Activated CD4-positive, alpha-beta T cell treated with anti-CD3 and anti-CD28 coated beads for 36 hours (primary cell): ENCODE measurements around the gene KRTAP10-4. TPM values are rescaled to one million over a fixed set of nuclear protein-coding genes. Genes with fewer than 3 reads are reported as not detected.
"Not testable (repeated sequence)": the region's sequence is repeated elsewhere in the genome, so short reads cannot be mapped to it uniquely, and the experiment has no call there.

ENCODE experiments used
- ATAC-seq: fragments of 200-7000 bp; cut with Tn5 transposase; one replicate; pipeline ENCODE4 v1.10.0; 2021; ENCODE audit warnings: mild to moderate bottlenecking, moderate library complexity
- CTCF ChIA-PET: fragments of 350-600 bp; sonication (Branson Sonifier 250); formaldehyde crosslinking; loops from one replicate; lab custom pipeline; 2021; ENCODE audit warnings: antibody characterized with exemption; lab: Charles Lee
- POLR2A ChIA-PET: fragments of 350-600 bp; sonication (Branson Sonifier 250); formaldehyde crosslinking; loops from one replicate; lab custom pipeline; 2021; ENCODE audit warnings: antibody characterized with exemption, inconsistent platforms; lab: Charles Lee
- DNase-seq: peaks from one replicate; pipeline ENCODE4 v3.0.0-alpha.2; 2020
- H3K27ac Mint-ChIP-seq: one replicate; pipeline ENCODE4 v1.8.0; 2021; ENCODE audit warnings: mixed read lengths
- H3K27me3 Mint-ChIP-seq: one replicate; pipeline ENCODE4 v1.8.0; 2021; ENCODE audit warnings: mixed read lengths
- H3K36me3 Mint-ChIP-seq: one replicate; pipeline ENCODE4 v1.8.0; 2021; ENCODE audit warnings: low read depth, mixed read lengths
- H3K4me1 Mint-ChIP-seq: one replicate; pipeline ENCODE4 v1.8.0; 2021; ENCODE audit warnings: mixed read lengths
- H3K4me3 Mint-ChIP-seq: one replicate; pipeline ENCODE4 v1.8.0; 2021; ENCODE audit warnings: mild to moderate bottlenecking, moderate library complexity, mixed read lengths
- H3K9me3 Mint-ChIP-seq: one replicate; pipeline ENCODE4 v1.8.0; 2021; ENCODE audit warnings: low read depth, mixed read lengths
- intact Hi-C, 2 experiments: fragments of 100-400 bp; cut with DNase I in 1 of 2; cut with micrococcal nuclease in 1 of 2; formaldehyde crosslinking; loops; one replicate each; pipeline versions ENCODE4 v1.14.2 to v1.15.1; 2022 to 2024; cut with DNase I, micrococcal nuclease
- total RNA-seq, 2 experiments: library from RNA; stranded (reverse); gene quantifications; one replicate each; pipeline ENCODE4 v1.2.3, GENCODE V29; 2021

KRTAP10-4 gene
- total RNA-seq, 2 experiments from 2014 or later = not detected

DNA sequence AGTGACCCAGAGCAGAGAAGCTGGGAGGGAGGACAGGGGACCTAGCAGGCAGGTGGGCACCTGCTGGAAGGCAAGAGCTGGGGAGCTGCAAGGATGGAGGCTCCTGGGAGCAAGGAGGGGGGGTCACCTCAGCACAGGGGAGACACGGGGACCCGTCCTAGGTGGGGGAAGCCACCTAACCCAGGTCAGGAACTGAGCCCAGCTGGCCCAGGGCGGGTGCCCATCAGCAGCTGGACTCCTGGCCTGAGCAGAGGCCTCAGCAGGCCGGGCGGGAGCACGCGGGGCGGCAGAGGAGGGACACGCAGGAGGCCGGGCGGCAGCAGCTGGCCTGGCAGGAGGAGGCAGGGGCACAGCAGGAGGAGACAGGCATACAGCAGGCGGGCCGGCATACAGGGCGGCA lies 34.5 kb upstream of the KRTAP10-4 start:
- ChIA-PET POLR2A (no interaction called here), CTCF (no interaction called here)
- no peaks in the 10 kb centered on the region for H3K4me1 Mint-ChIP-seq
- H3K9me3 Mint-ChIP-seq = no peaks in the 10 kb centered on the region
- ATAC-seq (no peak), DNase-seq (no peak)
- H3K27me3 Mint-ChIP-seq = no peaks in the 10 kb centered on the region
- H3K27ac Mint-ChIP-seq = no peak overlapping the region
- H3K4me3 Mint-ChIP-seq = no peak overlapping the region
- intact Hi-C loops = no loop called here
- no peaks in the 10 kb centered on the region for H3K36me3 Mint-ChIP-seq

GRCh38 chr21:44539991-44540666 lies 33.4 kb upstream of the KRTAP10-4 start, which contains the start of gene KRTAP10-1:
TSS of gene KRTAP10-1 (minus strand) at chr21:44540195. CDS start at chr21:44540150, 45 bp downstream.
- POLR2A ChIA-PET = no interaction called here

DNA sequence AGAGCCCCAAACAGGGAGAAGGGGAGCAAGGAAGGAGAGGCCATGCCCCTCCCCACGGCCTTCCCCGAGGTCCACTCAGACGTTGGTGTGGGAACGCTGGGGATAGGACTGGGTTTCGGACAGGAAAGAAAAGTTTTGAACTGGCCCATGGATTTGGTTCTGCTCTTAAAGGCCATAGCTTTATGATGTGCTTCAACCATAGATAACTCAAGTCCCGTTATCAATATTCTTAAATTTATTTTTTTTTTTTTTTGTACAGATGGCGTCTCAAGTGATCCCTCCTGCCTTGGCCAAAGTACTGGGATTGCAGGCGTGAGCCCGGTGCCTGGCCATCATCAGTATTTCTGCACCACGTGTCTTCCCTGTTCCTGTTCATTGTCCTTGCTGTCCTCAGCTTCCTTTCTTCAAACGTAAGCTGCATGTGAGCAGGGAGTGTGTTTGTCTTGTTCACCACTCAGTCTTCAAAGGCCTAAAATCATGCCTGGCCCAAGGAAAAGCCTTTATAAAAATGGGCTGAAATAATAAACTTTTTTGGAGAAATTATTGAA lies 32.7 kb upstream of the KRTAP10-4 start:
- Mint-ChIP-seq H3K4me3 (no peak overlapping the region), H3K27me3 (no peaks in the 10 kb centered on the region), H3K4me1 (no peaks in the 10 kb centered on the region), H3K27ac (no peak overlapping the region), H3K36me3 (peaks cover 2% of the 10 kb centered on the region), H3K9me3 (peaks cover 2% of the 10 kb centered on the region)
- ATAC-seq (no peak), DNase-seq (no peak)
- intact Hi-C loops = no loop called here
- POLR2A ChIA-PET = no interaction called here
- CTCF ChIA-PET = interaction anchor here (0.6 to 0.8 kb wide), 3 partner anchors 10 to 1556 kb away, joined by 3 read pairs; partner anchors contain the start of gene KRTAP10-2

More at GRCh38 chr21:44539991-44540666, 33.4 kb upstream of the KRTAP10-4 start, which contains the start of gene KRTAP10-1:
- H3K9me3 Mint-ChIP-seq = no peaks in the 10 kb centered on the region
- H3K4me3 Mint-ChIP-seq = no peak within 1 kb of the TSS
- H3K27me3 Mint-ChIP-seq = no peaks in the 10 kb centered on the region
- H3K36me3 Mint-ChIP-seq = no peaks in the 10 kb centered on the region
- no peak for DNase-seq
- intact Hi-C loops = no loop called here
- no peaks in the 10 kb centered on the region for H3K4me1 Mint-ChIP-seq
- ATAC-seq = no peak
- H3K27ac Mint-ChIP-seq = no peak within 1 kb of the TSS
- CTCF ChIA-PET = interaction anchor here (0.6 to 0.8 kb wide), 2 partner anchors 333 to 1556 kb away, joined by 3 to 4 read pairs; no protein-coding TSS in a partner anchor

DNA sequence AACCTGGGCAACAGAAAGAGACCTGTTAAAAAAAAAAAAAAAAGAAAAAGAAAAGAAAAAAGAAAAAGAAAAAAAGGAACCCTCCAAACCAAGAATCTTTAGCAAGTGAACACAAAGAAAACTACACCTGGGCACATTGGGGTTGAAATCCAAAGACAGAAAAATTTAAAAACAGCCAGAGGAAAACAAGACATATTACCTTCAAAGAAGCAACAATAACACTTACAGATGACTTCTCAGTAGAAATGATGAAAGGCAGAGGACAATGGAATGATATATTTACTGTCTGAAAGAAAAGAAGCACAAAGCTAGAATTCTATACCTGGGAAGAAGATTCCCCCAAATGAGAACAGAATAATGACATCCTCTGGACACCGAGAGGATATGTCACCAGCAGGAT lies 30.8 kb upstream of the KRTAP10-4 start:
- no peaks in the 10 kb centered on the region for H3K27me3 Mint-ChIP-seq
- intact Hi-C loops = no loop called here
- DNase-seq (no peak), ATAC-seq (no peak)
- peaks cover 14% of the 10 kb centered on the region for H3K36me3 Mint-ChIP-seq
- ChIA-PET CTCF (no interaction called here), POLR2A (no interaction called here)
- H3K27ac Mint-ChIP-seq = no peak overlapping the region
- no peak overlapping the region for H3K4me3 Mint-ChIP-seq
- peaks cover 11% of the 10 kb centered on the region for H3K4me1 Mint-ChIP-seq
- H3K9me3 Mint-ChIP-seq = peaks cover 17% of the 10 kb centered on the region

GRCh38 chr21:44544566-44544965 lies 29.0 kb upstream of the KRTAP10-4 start:
- Mint-ChIP-seq H3K27ac (no peak overlapping the region), H3K4me1 (peaks cover 23% of the 10 kb centered on the region), H3K27me3 (no peaks in the 10 kb centered on the region), H3K36me3 (peaks cover 14% of the 10 kb centered on the region), H3K4me3 (no peak overlapping the region), H3K9me3 (peaks cover 17% of the 10 kb centered on the region)
- intact Hi-C loops = no loop called here
- ATAC-seq = no peak
- ChIA-PET CTCF (interaction anchor here (0.6 kb wide), 1 partner anchor 55 kb away, joined by 3 read pairs; no protein-coding TSS in a partner anchor), POLR2A (no interaction called here)
- DNase-seq = no peak

GRCh38 chr21:44547656-44548331 lies 25.7 kb upstream of the KRTAP10-4 start:
- ChIA-PET CTCF (interaction anchor here (0.6 to 1.7 kb wide), 3 partner anchors 9 to 16 kb away, joined by 3 to 7 read pairs (median 6); no protein-coding TSS in a partner anchor), POLR2A (no interaction called here)
- Mint-ChIP-seq H3K27me3 (no peaks in the 10 kb centered on the region), H3K27ac (peak overlapping the region; percentile 93), H3K36me3 (peaks cover 14% of the 10 kb centered on the region), H3K4me1 (peaks cover 23% of the 10 kb centered on the region), H3K4me3 (peak overlapping the region; percentile 34), H3K9me3 (peaks cover 17% of the 10 kb centered on the region)
- intact Hi-C loops = loop anchor here in 1 of 2 experiments (5.0 kb wide), 1 partner anchor 70 kb away; no protein-coding TSS in a partner anchor
- DNase-seq = peak; percentile 33
- ATAC-seq = peak; percentile 71

DNA sequence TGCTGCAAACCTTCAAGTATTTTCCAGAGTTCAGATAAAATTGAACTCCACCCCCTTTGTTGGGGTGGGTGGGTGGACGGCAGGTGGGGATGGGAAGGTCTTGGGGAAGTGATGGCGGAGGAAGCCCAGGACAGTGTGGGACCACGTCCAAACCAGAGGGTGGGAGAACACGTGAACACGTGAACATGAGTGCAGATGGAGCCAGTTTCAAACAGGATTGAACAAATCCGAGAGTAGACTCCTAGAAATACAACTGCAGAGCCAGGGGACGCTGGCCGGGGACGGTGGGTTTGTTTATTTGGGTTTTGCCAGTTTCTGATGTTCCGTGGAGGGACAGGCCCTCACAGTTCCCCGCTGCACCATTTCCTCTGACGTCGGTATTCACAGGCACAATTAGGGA lies 25.1 kb upstream of the KRTAP10-4 start:
- peaks cover 23% of the 10 kb centered on the region for H3K4me1 Mint-ChIP-seq
- ATAC-seq = no peak
- H3K36me3 Mint-ChIP-seq = peaks cover 14% of the 10 kb centered on the region

DNA sequence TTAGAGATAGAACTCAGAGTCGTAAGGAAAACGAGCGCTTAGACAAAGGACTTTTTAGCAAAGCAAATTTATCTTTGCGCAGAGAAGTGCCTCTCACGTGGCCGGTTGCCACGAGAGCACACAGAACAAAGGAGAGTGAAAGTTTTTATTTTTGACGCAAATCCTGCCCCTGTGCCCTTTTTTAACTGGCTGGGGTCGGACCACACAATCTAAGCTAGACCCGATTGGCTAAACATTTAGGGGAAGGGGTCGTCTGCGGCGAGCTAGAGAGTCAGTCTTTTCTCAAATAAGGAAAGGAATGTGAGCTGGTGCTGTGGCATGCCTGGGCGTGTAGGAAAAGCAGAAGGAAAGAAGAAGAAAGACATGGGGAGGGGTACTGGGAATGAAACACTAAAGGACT lies 24.6 kb upstream of the KRTAP10-4 start:
- DNase-seq (no peak), ATAC-seq (no peak)
- peaks cover 22% of the 10 kb centered on the region for H3K9me3 Mint-ChIP-seq
- ChIA-PET POLR2A (no interaction called here), CTCF (no interaction called here)
- no peaks in the 10 kb centered on the region for H3K27me3 Mint-ChIP-seq
- H3K27ac Mint-ChIP-seq = no peak overlapping the region
- H3K4me1 Mint-ChIP-seq = peaks cover 23% of the 10 kb centered on the region
- no peak overlapping the region for H3K4me3 Mint-ChIP-seq
- intact Hi-C loops = loop anchor here in 1 of 2 experiments (5.0 kb wide), 1 partner anchor 68 kb away; no protein-coding TSS in a partner anchor
- peaks cover 14% of the 10 kb centered on the region for H3K36me3 Mint-ChIP-seq

More for the DNA sequence above, 25.1 kb upstream of the KRTAP10-4 start:
- peaks cover 22% of the 10 kb centered on the region for H3K9me3 Mint-ChIP-seq
- H3K27ac Mint-ChIP-seq = peak overlapping the region; percentile 5
- intact Hi-C loops = loop anchor here in 1 of 2 experiments (5.0 kb wide), 1 partner anchor 69 kb away; no protein-coding TSS in a partner anchor
- POLR2A ChIA-PET = no interaction called here
- no peak for DNase-seq
- no peaks in the 10 kb centered on the region for H3K27me3 Mint-ChIP-seq
- H3K4me3 Mint-ChIP-seq = no peak overlapping the region
- CTCF ChIA-PET = interaction anchor here (0.6 kb wide), 1 partner anchor 16 kb away, joined by 3 read pairs; no protein-coding TSS in a partner anchor

DNA sequence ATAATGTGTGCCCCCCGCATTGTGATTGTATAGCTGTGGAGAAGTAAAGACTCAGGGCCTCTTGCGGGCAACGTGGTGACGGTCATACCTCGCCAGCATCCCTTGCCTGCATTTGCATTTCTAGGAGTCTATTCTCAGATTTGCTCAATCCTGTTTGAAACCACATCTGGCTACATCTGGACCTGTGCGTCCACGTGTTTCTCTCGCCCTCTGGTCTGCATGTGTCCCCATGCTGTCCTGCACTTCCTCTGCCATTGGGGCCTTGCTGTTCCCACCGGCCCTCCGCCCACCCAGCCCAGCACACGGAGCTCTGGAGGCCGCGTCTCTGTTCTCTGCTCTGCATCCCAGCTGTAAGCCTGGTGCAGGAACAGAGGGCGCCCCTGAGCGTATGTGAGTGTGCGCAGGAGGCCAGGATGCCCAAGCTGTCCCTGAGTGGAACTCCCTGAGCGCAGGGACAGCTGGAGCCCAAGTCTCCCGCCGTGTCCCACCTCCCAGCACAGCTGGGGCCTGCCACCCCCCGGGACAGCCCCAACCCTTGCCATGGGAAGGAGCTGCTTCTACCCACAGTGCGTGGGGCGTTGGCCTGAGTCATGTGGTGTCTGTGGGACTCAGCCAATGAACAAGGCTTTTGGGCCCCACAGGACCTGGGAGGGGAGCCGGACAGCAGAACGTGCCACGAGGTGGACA lies 23.9 kb upstream of the KRTAP10-4 start:
- Mint-ChIP-seq H3K27me3 (no peaks in the 10 kb centered on the region), H3K36me3 (peaks cover 14% of the 10 kb centered on the region), H3K27ac (no peak overlapping the region), H3K4me3 (no peak overlapping the region), H3K9me3 (peaks cover 26% of the 10 kb centered on the region), H3K4me1 (peaks cover 23% of the 10 kb centered on the region)
- POLR2A ChIA-PET = no interaction called here
- CTCF ChIA-PET = no interaction called here
- intact Hi-C loops = loop anchor here in 1 of 2 experiments (5.0 kb wide), 1 partner anchor 68 kb away; no protein-coding TSS in a partner anchor
- no peak for ATAC-seq
- DNase-seq = no peak

DNA sequence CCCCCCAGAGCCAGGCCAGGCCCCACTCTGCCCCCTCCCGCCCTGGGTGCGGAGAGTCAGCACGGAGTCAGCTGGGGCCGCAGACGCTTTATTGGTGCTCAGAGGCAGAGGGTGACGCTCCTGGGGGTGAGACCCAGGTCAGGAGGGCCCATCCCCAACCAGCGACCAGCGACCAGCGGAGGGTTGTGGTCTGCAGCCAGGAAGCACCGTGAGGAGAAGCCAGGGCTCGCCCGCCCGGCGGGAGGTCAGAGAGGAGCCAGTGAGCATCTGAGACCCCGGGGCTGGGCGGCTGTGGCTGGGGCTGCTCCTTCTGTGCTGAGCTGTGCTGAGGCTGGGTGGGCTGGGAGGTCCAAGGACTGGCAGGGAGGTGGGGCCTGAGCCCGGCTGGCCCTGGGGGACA lies 23.2 kb upstream of the KRTAP10-4 start:
- H3K27me3 Mint-ChIP-seq, CTCF ChIA-PET, DNase-seq, H3K27ac Mint-ChIP-seq, H3K4me3 Mint-ChIP-seq, intact Hi-C loops, ATAC-seq: not testable (repeated sequence)
- Mint-ChIP-seq H3K4me1 (peaks cover 23% of the 10 kb centered on the region), H3K9me3 (peaks cover 26% of the 10 kb centered on the region), H3K36me3 (peaks cover 14% of the 10 kb centered on the region)
- POLR2A ChIA-PET = interaction anchor here (1.0 kb wide), 1 partner anchor 215 kb away, joined by 3 read pairs; no protein-coding TSS in a partner anchor
